Thyroid gland (tissue), 4 donors: ENCODE measurements around the gene FAM3D.

ENCODE experiments used
- POLR2A ChIP-seq, 2 donors: fragments of 450-650 bp; IDR thresholded peaks; one replicate each; pipeline ENCODE4 v1.6.1; 2017; ENCODE audit warnings: antibody characterized with exemption in 2 of 2, mild to moderate bottlenecking in 2 of 2, moderate library complexity in 1 of 2
- TF ChIP-seq, protein P1 (sequence below), 6 experiments: fragments of 200-600 bp in 3 of 6; fragments of 450-650 bp in 3 of 6; sonication (generic) in 3 of 6; IDR thresholded peaks; one replicate each; pipeline ENCODE4 v1.5.1; 2016 to 2019; ENCODE audit warnings: antibody characterized with exemption in 6 of 6, mild to moderate bottlenecking in 2 of 6, inconsistent platforms in 1 of 6, moderate library complexity in 1 of 6

DNA sequence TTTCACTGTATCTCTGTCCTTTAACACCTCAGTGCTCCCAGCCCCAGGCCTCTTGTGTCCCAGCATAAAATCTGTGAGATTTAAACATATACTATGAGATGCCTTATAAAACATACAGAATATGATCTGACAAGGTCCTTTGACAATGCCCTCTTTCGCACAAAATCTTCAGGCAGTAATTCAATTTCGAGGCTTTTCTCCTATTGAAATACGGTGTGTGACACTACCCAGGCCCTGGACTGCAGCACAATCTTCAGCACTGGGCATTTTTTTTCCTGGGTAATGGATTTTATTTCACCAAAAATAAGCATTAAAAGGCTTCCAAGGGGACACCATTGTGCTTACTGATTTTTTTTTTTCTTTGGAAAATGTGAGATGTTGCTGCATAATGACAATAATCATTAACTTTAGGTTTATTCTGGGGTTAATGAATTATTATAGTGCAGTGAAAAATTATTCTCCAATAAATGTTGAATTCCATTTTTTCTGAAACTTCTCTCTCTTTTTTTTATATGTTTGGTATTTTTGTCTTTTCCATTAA, 40.9 kb upstream of the FAM3D start:
- TF ChIP-seq, protein P1, sequence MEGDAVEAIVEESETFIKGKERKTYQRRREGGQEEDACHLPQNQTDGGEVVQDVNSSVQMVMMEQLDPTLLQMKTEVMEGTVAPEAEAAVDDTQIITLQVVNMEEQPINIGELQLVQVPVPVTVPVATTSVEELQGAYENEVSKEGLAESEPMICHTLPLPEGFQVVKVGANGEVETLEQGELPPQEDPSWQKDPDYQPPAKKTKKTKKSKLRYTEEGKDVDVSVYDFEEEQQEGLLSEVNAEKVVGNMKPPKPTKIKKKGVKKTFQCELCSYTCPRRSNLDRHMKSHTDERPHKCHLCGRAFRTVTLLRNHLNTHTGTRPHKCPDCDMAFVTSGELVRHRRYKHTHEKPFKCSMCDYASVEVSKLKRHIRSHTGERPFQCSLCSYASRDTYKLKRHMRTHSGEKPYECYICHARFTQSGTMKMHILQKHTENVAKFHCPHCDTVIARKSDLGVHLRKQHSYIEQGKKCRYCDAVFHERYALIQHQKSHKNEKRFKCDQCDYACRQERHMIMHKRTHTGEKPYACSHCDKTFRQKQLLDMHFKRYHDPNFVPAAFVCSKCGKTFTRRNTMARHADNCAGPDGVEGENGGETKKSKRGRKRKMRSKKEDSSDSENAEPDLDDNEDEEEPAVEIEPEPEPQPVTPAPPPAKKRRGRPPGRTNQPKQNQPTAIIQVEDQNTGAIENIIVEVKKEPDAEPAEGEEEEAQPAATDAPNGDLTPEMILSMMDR (IDR thresholded peaks at IDR 0.05): no peak
- TF ChIP-seq POLR2A (IDR thresholded peaks at IDR 0.05): no peak
